NCI-H524 (cell line): ENCODE results near the gene SPECC1.

Experiments
- DNase-seq, 2 experiments: peaks; one replicate each; lab custom pipeline; 2025; lab: John Stamatoyannopoulos, UW

The SPECC1 gene

GRCh38 chr17:20273741-20274500 lies 264.8 kb downstream of the SPECC1 start:
- DNase-seq, result no peak

DNA sequence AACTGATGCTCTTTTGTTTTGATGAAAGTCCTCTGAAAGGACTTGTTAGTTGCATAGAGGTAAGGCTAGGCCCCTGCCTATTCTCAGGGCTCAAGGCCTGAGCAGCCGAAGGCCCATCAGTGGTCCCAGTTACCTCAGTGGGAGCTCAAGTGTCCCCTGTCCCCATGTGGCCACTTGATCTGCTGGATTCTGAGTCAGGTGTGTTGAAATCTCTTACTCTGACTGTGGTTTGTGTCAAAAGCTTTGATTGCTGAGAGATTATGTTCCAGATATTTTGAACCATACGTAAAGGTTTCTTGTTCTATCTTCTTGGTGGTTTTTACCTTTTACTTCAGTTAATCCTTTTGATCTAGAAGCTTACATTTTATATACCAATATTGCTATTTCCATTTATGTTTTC lies 266.5 kb downstream of the SPECC1 start:
- DNase-seq, result no peak

DNA sequence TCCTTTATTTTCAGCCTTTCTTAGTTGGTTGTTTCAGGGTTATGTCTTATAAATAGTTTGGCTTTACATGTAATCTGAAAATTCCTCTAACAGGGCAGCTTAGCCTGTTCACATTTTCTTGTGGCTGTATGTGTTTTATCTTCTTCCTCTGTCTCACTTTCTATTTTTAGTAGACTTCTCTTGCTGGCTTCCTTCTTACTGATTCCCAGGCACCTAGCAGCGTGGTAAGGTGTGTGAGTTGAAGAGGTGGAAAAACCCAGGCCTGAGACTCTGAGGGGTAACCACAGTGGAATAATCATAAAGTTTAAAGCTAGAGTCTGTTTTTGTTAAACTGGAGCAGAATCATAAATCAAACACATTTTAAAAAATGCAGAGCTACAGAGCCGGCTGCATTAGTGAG lies 267.3 kb downstream of the SPECC1 start:
- no peak for DNase-seq

DNA sequence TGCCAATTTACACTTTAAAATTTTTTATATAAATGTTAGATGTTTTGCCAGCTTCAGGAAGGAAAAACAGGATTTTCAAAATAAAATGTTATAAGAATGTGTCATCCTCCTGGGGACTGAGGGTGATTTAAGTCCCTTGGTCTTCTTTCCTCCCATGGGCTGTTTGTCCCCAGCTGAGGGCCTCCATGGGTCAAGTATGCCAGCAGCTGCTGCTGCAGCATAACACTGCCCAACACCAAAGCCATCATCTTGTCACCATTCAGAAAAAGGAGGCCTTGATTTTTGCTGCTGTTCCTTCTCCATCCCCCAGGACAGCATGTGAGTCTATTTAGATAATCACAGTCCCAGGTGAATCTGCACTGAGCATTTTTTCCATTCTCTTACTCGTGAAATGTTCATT lies 269.6 kb downstream of the SPECC1 start:
- DNase-seq, result peak in 1 of 2 experiments; percentile 41

GRCh38 chr17:20279631-20280030 lies 270.5 kb downstream of the SPECC1 start:
- DNase-seq, result peak; percentile 92 to 97

- no peak for DNase-seq
Observed at GRCh38 chr17:20280051-20280450, 270.9 kb downstream of the SPECC1 start.

DNA sequence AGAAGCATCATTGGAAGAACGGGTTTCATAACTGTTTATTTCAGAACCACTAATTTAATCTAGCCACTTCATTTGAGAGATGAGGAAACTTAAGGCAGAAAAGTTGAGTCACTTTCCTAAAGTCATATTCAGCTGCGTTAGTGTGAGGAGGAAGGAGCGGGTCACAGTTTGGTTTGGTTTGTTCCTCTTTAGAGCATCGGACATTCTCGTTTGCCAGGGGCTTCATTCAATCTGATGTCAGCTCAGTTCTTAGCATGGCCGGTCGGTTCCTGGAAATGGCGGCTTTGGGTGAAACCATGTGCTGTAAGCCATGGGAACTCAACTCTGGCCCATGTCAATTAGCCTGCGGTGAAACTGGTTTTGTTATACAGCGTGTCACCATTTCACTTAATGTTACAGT lies 271.7 kb downstream of the SPECC1 start:
- no peak for DNase-seq

- peak; percentile 5 to 18 for DNase-seq
Observed at GRCh38 chr17:20281860-20282259, 272.7 kb downstream of the SPECC1 start.

DNA sequence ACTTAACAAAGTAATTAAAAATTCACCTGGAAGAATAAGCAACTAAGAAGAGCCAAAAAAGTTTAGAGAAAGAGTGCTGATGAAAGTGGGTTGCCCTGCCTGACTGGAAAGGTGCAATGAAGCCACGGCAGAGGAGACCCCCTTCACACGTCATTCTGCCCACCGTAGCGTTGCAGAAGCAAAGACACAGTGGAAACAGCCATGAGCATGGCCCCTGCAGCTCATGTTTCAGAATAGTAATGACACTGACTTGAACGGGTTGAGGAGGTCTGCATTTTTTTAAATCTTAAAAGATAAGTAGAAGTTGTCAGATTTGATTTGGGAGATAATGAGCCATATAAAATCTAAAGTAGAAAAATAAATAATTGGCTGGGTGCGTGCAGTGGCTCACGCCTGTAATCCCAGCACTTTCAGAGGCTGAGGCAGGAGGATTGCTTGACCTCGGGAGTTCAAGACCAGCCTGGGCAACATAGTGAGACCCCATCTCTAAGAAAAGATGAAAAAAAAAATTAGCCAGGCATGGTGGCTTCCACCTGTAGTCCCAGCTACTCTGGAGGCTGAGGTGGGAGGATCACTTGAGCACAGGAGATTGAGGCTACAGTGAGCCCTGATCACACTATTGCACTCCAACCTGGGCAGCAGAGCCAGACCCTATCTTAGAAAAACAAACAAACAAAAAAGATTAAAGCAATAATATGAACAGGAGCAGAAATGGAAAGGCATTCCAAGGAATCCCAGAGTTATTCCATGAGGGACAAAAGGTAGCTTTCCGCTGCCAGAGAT lies 273.6 kb downstream of the SPECC1 start:
- DNase-seq, result no peak

GRCh38 chr17:20284022-20284421 lies 274.9 kb downstream of the SPECC1 start:
- peak; percentile 73 to 89 for DNase-seq

DNA sequence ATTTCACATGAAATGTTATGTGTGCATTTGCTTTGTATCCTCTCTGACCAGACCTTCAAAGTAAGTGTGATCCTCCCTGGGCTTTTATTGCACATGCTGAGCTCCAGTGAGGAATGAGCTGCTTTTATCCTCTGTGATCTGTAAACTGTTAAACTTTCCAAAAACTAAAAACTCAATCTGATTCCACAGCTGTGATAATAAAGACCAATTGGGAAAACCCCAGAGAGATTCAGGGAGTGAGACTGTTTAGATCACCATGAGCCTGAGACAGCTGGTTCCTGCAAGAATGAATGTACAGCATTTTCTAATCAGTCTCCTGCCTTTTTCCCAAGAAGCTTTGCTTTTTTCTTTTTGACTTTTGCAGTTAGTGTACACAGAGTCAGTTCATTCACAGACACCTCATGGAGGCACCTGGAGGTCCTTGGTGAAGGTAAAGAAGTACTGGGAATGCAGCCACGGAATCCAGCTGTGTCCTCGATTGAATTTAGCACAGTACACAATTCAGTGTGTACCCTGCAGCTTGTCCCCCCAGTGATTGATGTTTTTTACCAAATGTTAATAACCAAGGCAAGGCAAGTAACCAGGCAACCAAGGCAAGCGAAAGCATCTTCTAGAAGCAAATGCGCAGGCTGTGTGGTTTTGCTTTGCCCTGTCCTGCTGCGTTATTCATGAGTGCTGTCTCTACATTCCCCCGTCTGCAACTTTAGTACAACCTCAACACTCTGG lies 275.6 kb downstream of the SPECC1 start:
- peak in 1 of 2 experiments; percentile 27 for DNase-seq

- no peak for DNase-seq
Observed at GRCh38 chr17:20289984-20290383, 280.8 kb downstream of the SPECC1 start.

- DNase-seq, result no peak
Observed at GRCh38 chr17:20291853-20292252, 282.7 kb downstream of the SPECC1 start.

DNA sequence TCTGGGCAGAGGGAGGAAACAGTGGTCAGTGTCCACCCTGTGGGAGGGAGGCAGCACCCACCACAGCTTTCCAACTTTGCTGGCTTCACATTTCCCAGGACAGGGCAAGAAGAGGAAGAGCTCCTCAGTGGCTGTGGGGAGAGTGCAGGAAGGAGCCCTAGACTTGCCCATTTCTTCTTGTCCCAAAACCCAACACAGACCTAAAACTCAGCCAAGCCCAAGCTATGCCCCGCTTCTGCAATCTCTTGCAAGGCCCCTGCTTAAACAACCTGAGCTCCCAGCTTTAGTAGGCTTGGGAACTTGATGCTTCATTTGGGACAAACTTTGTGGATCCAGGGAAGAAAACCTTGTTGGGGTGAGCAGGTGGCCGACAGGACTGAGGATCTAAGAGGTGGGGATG lies 284.3 kb downstream of the SPECC1 start:
- DNase-seq, result no peak

DNA sequence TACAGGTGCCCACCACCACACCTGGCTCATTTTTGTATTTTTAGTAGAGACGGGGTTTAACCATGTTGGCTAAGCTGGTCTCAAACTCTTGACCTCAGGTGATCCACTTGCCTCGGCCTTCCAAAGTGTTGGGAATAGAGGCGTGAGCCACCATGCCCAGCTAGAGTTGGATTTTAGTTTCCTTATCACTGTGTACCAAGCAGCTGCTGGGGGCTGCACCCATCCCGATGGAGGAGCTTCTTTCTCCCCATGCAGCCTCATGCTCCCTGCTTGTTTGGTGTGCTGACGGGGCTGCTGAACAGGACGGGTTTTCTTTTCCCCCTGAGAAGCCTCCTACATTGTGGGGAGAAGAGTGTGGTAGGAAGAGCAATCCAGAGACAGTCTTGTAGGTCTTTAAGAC lies 285.0 kb downstream of the SPECC1 start:
- DNase-seq, result no peak

- DNase-seq, result no peak
Observed at GRCh38 chr17:20299013-20299412, 289.9 kb downstream of the SPECC1 start.

DNA sequence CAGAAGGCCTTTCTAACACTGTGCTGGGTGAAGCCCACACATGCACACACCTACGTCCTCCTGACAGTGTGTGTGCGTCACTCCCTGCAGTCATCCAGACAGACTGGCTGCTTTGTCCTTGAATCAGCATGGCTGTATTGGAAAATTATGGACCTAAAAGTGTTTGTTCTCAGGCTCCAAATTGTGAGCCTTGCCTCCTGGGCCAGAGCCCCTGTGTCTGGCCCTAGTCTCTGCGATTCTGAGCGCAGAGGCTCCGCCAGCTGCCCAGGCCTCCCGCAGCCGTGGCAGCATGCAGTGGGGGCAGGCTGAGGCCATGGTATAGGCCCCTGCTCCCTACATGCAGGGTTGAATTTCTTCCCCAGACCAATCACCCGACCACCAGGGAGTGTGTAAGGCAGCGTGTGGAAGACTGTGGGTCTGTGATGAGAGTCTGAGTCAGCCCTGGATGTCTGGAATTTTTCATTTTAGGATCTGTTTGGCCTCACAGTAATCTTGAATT lies 291.3 kb downstream of the SPECC1 start:
- no peak for DNase-seq

DNA sequence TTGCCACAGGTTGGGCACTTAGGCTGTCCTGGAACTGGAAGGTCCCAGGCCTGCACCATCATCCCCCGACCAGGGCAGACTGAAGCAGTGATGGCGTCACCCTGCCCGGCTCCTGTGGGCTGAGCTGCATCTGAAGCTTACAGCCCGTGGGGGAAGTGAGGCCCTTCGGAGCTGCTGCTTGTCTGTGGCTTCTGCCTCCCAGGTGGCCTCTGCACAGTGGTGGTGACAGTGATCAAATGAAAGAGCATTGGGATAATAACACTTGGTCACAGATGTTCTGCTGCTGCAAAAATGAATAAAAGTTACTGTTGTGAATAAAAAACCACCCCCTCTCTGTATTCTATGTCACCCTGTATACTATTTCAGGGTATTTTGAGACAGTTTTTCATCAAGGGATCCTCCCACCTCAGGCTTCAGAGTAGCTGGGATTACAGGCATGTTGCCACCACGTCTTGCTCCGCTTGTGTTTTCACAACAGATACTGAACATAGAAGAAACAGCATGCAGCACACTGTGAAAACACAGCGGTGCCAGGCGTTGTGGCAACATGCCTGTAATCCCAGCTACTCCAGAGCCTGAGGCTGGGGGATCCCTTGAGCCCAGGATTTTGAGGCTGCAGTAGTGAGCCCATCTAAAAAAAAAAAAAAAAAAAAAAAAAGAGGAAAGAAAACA lies 293.2 kb downstream of the SPECC1 start:
- DNase-seq, result no peak

DNA sequence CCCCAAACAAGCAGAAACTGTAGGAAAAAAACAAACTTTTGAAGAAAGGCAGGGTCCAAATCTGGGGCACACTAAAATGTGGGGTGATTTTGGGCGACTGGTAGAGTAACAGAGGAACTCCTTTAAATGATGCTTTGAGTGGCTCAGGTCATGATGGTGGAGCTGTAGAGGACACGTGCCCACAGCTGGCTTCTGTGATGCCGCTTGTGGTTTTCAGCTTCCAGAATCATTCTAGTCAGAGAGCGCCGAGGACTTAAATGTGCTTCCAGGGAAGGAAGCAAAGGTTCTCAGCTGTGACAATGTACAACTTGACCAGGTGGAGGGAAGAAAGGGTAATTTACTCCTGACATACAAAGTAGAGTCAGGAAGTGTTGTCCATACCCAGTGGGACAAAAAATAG lies 295.8 kb downstream of the SPECC1 start:
- DNase-seq, result no peak

- no peak for DNase-seq
Observed at GRCh38 chr17:20306924-20307323, 297.8 kb downstream of the SPECC1 start.

GRCh38 chr17:20307326-20307910 lies 298.3 kb downstream of the SPECC1 start:
- DNase-seq, result no peak

DNA sequence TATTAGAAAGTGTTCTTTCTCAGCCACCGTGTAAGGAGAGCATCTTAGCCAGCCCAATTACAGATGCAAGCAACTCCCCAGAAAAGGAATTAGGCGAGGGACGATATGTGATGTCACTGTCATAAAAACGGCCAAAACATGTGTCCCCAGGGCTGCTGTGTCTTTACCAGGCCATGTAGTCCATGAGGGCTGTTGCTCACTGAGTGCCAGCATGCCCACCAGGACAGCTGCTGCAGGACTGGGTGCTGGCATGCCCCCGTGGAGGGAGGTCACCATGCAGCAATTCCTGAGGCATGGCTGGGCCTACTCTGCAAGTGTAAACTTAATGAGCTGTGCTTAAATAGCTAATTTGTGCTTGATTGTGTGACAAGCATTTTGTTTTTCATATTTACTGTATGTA lies 301.3 kb downstream of the SPECC1 start:
- DNase-seq, result no peak
